WTC11 (cell line): ENCODE data around the gene ASB2. TPM values are rescaled to one million over a fixed set of nuclear protein-coding genes. Genes with fewer than 3 reads are reported as not detected.

Experiments used
- ATAC-seq: fragments of 200-7000 bp; cut with Tn5 transposase; 2 replicates; pipeline ENCODE4 v1.10.0; 2021; ENCODE audit warnings: mild to moderate bottlenecking, moderate library complexity
- CTCF ChIA-PET: fragments of 300-600 bp; sonication (Branson Sonifier 250); formaldehyde crosslinking; loops from one replicate; lab custom pipeline; 2021; ENCODE audit warnings: antibody characterized with exemption; lab: Charles Lee
- POLR2A ChIA-PET: fragments of 350-600 bp; sonication (Branson Sonifier 250); formaldehyde crosslinking; loops from one replicate; lab custom pipeline; 2021; ENCODE audit warnings: antibody characterized with exemption; lab: Charles Lee
- DNase-seq: peaks from one replicate; pipeline ENCODE4 v3.0.0; 2021; ENCODE audit warnings: low spot score
- H3K27ac Mint-ChIP-seq: 2 replicates; pipeline ENCODE4 v1.8.0; 2021; ENCODE audit warnings: mixed read lengths
- H3K27me3 Mint-ChIP-seq: 2 replicates; pipeline ENCODE4 v1.8.0; 2021; ENCODE audit warnings: low read depth, mild to moderate bottlenecking, moderate library complexity, mixed read lengths
- H3K36me3 Mint-ChIP-seq: 2 replicates; pipeline ENCODE4 v1.8.0; 2021; ENCODE audit warnings: mixed read lengths
- H3K4me1 Mint-ChIP-seq: 2 replicates; pipeline ENCODE4 v1.8.0; 2022; ENCODE audit warnings: mixed read lengths
- H3K4me3 Mint-ChIP-seq: 2 replicates; pipeline ENCODE4 v1.8.0; 2021; ENCODE audit warnings: mild to moderate bottlenecking, moderate library complexity, mixed read lengths
- H3K9me3 Mint-ChIP-seq: 2 replicates; pipeline ENCODE4 v1.8.0; 2021; ENCODE audit warnings: mixed read lengths
- ATF1 ChIP-seq: sonication (generic); formaldehyde crosslinking; IDR thresholded peaks from 2 replicates; pipeline ENCODE4 v1.8.1; 2023; ENCODE audit warnings: mild to moderate bottlenecking, moderate library complexity, missing genetic modification reagents
- ETV6 ChIP-seq: sonication (generic); formaldehyde crosslinking; IDR thresholded peaks from 2 replicates; pipeline ENCODE4 v1.8.1; 2022; ENCODE audit warnings: mild to moderate bottlenecking, missing genetic modification reagents
- FOXP1 ChIP-seq: sonication (generic); formaldehyde crosslinking; IDR thresholded peaks from 2 replicates; pipeline ENCODE4 v1.8.0; 2022; ENCODE audit warnings: missing genetic modification reagents, mild to moderate bottlenecking, moderate library complexity, borderline replicate concordance
- GRHL2 ChIP-seq: fragments of 250-450 bp; sonication (Bioruptor Pico); IDR thresholded peaks from 2 replicates; pipeline ENCODE4 v1.8.0; 2022; ENCODE audit warnings: mild to moderate bottlenecking, moderate library complexity; ENCODE audit not compliant: insufficient replicate concordance, severe bottlenecking
- IRF2 ChIP-seq: sonication (generic); formaldehyde crosslinking; IDR thresholded peaks from 2 replicates; pipeline ENCODE4 v1.8.0; 2022; ENCODE audit warnings: low read depth, missing genetic modification reagents, borderline replicate concordance
- NR1H2 ChIP-seq: sonication (generic); formaldehyde crosslinking; IDR thresholded peaks from 2 replicates; pipeline ENCODE4 v1.9.0; 2021; ENCODE audit warnings: mild to moderate bottlenecking, moderate library complexity, missing genetic modification reagents
- NR2C2 ChIP-seq: sonication (generic); formaldehyde crosslinking; IDR thresholded peaks from 2 replicates; pipeline ENCODE4 v1.8.0; 2022; ENCODE audit warnings: mild to moderate bottlenecking, missing genetic modification reagents
- PRRX2 ChIP-seq: fragments of 250-450 bp; sonication (Bioruptor Pico); IDR thresholded peaks from 2 replicates; pipeline ENCODE4 v1.8.0; 2021; ENCODE audit warnings: mild to moderate bottlenecking
- STAT6 ChIP-seq: sonication (generic); formaldehyde crosslinking; conservative IDR thresholded peaks from 2 replicates; pipeline ENCODE4 v1.8.1; 2023; ENCODE audit warnings: mild to moderate bottlenecking, low read depth, missing genetic modification reagents, moderate library complexity
- TEAD4 ChIP-seq: sonication (generic); formaldehyde crosslinking; IDR thresholded peaks from 2 replicates; pipeline ENCODE4 v1.8.0; 2022; ENCODE audit warnings: mild to moderate bottlenecking, missing genetic modification reagents
- ZNF263 ChIP-seq: sonication (generic); formaldehyde crosslinking; IDR thresholded peaks from 2 replicates; pipeline ENCODE4 v1.8.1; 2022; ENCODE audit warnings: low read depth, mild to moderate bottlenecking, moderate library complexity, missing genetic modification reagents
- total RNA-seq: library from RNA; stranded (reverse); gene quantifications from 3 replicates; pipeline ENCODE4 v1.2.3, GENCODE V29; 2021
- TF ChIP-seq, protein P1 (sequence below): sonication (generic); formaldehyde crosslinking; IDR thresholded peaks from 2 replicates; pipeline ENCODE4 v1.8.1; 2023; ENCODE audit warnings: mild to moderate bottlenecking, missing genetic modification reagents, moderate library complexity
- TF ChIP-seq, protein P2 (sequence below): sonication (generic); formaldehyde crosslinking; IDR thresholded peaks from 2 replicates; pipeline ENCODE4 v1.8.0; 2022; ENCODE audit warnings: mild to moderate bottlenecking, missing genetic modification reagents
- TF ChIP-seq, protein P3 (sequence below): fragments of 250-450 bp; sonication (Bioruptor Pico); IDR thresholded peaks from 2 replicates; pipeline ENCODE4 v1.9.0; 2021; ENCODE audit warnings: mild to moderate bottlenecking
- TF ChIP-seq, protein P4 (sequence below): sonication (generic); formaldehyde crosslinking; IDR thresholded peaks from 2 replicates; pipeline ENCODE4 v1.8.0; 2023; ENCODE audit warnings: missing genetic modification reagents, mild to moderate bottlenecking, borderline replicate concordance

Gene ASB2
- total RNA-seq, 1 experiment from 2014 or later = 0.37 TPM

DNA sequence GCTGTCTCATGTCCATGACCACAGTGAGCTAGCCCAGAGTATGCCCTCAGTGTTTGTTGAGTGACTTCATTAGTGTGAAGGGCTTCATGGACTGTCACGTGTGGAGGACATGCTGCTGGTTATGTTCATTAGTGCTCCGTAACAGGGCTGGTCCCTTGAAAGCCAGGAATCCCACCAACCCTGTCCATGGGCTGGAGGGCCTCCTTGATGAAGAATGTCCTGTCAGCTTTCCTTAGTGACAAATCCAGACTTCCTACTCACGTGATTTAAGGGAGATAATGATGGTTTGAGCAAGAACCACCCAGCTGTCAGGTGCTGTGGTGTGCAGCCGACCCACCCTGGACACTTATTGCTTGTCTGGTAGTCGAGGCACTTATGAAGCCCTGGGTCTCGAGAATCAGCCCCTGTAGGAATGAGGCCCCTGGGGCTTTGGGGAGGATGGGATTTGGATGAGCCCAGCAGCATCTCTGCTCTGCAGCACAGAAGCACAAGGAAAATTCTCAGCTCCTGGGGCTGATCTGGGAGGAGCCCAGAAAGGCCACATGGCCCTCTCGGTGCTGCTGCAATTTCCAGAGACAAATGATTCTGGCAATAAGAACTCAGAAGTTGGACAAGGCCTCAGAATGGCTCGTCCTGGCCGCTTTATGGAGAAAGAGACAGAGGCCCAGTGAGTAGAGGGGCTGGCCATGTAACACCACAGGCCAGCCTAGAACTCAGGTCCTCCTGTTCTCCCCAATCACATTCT lies 86.5 kb downstream of the ASB2 start (continued):
- no peak for TF ChIP-seq STAT6 (CRISPR knock-in tag)
- no peak for TF ChIP-seq ZNF263 (CRISPR knock-in tag)

GRCh38 chr14:93888995-93889394 lies 87.4 kb downstream of the ASB2 start:
- POLR2A ChIA-PET = no interaction called here
- no peaks in the 10 kb centered on the region for H3K36me3 Mint-ChIP-seq
- TF ChIP-seq, protein P1, sequence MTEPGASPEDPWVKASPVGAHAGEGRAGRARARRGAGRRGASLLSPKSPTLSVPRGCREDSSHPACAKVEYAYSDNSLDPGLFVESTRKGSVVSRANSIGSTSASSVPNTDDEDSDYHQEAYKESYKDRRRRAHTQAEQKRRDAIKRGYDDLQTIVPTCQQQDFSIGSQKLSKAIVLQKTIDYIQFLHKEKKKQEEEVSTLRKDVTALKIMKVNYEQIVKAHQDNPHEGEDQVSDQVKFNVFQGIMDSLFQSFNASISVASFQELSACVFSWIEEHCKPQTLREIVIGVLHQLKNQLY (CRISPR knock-in tag) = no peak
- no peak for TF ChIP-seq TEAD4 (CRISPR knock-in tag)
- TF ChIP-seq ATF1 (CRISPR knock-in tag) = no peak
- TF ChIP-seq, protein P2, sequence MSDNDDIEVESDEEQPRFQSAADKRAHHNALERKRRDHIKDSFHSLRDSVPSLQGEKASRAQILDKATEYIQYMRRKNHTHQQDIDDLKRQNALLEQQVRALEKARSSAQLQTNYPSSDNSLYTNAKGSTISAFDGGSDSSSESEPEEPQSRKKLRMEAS (CRISPR knock-in tag) = no peak
- TF ChIP-seq PRRX2 (CRISPR knock-in tag) = no peak
- TF ChIP-seq GRHL2 (CRISPR knock-in tag) = no peak
- TF ChIP-seq, protein P3, sequence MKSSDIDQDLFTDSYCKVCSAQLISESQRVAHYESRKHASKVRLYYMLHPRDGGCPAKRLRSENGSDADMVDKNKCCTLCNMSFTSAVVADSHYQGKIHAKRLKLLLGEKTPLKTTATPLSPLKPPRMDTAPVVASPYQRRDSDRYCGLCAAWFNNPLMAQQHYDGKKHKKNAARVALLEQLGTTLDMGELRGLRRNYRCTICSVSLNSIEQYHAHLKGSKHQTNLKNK (CRISPR knock-in tag) = no peak
- TF ChIP-seq, protein P4, sequence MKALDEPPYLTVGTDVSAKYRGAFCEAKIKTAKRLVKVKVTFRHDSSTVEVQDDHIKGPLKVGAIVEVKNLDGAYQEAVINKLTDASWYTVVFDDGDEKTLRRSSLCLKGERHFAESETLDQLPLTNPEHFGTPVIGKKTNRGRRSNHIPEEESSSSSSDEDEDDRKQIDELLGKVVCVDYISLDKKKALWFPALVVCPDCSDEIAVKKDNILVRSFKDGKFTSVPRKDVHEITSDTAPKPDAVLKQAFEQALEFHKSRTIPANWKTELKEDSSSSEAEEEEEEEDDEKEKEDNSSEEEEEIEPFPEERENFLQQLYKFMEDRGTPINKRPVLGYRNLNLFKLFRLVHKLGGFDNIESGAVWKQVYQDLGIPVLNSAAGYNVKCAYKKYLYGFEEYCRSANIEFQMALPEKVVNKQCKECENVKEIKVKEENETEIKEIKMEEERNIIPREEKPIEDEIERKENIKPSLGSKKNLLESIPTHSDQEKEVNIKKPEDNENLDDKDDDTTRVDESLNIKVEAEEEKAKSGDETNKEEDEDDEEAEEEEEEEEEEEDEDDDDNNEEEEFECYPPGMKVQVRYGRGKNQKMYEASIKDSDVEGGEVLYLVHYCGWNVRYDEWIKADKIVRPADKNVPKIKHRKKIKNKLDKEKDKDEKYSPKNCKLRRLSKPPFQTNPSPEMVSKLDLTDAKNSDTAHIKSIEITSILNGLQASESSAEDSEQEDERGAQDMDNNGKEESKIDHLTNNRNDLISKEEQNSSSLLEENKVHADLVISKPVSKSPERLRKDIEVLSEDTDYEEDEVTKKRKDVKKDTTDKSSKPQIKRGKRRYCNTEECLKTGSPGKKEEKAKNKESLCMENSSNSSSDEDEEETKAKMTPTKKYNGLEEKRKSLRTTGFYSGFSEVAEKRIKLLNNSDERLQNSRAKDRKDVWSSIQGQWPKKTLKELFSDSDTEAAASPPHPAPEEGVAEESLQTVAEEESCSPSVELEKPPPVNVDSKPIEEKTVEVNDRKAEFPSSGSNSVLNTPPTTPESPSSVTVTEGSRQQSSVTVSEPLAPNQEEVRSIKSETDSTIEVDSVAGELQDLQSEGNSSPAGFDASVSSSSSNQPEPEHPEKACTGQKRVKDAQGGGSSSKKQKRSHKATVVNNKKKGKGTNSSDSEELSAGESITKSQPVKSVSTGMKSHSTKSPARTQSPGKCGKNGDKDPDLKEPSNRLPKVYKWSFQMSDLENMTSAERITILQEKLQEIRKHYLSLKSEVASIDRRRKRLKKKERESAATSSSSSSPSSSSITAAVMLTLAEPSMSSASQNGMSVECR (CRISPR knock-in tag) = no peak
- no peak for TF ChIP-seq ETV6 (CRISPR knock-in tag)
- TF ChIP-seq IRF2 = no peak
- TF ChIP-seq NR1H2 (CRISPR knock-in tag) = no peak
- no peak for TF ChIP-seq FOXP1 (CRISPR knock-in tag)
- TF ChIP-seq NR2C2 (CRISPR knock-in tag) = no peak
- TF ChIP-seq, all 79 proteins: peak for 0
- ATAC-seq (no peak), DNase-seq (no peak)
- CTCF ChIA-PET = interaction anchor here (0.8 to 2.6 kb wide), 3 partner anchors 9 to 18 kb away, joined by 3 to 9 read pairs (median 4); no protein-coding TSS in a partner anchor
- H3K4me3 Mint-ChIP-seq = no peak overlapping the region
- H3K27ac Mint-ChIP-seq = no peak overlapping the region
- peaks cover 29% of the 10 kb centered on the region for H3K4me1 Mint-ChIP-seq
- H3K27me3 Mint-ChIP-seq = peaks cover 6% of the 10 kb centered on the region
- peaks cover 18% of the 10 kb centered on the region for H3K9me3 Mint-ChIP-seq
